CD14-positive monocyte (primary cell): ENCODE measurements around the gene AHSG. TPM values are rescaled to one million over a fixed set of nuclear protein-coding genes. Genes with fewer than 3 reads are reported as not detected.

ENCODE experiments used
- DNase-seq, 3 donors: peaks; one replicate each; pipeline ENCODE4 v3.0.0-alpha.2; 2011 to 2022
- H2AFZ ChIP-seq: 2 replicates; pipeline ENCODE4 v1.6.0; 2012; ENCODE audit warnings: mild to moderate bottlenecking, low read depth, low read length, inconsistent platforms; ENCODE audit not compliant: insufficient read depth, poor library complexity, severe bottlenecking
- H3K27ac ChIP-seq, 2 donors: 1 replicate in 1 of 2; 2 replicates in 1 of 2; pipeline ENCODE4 v1.5.1; 2012 to 2013; ENCODE audit warnings: low read length in 2 of 2, control low read depth in 1 of 2, inconsistent platforms in 1 of 2, low read depth in 1 of 2, mild to moderate bottlenecking in 1 of 2
- H3K27me3 ChIP-seq, 2 donors: one replicate each; pipeline versions ENCODE4 v1.6.0 to v1.6.1; 2011 to 2013; ENCODE audit warnings: low read length in 2 of 2; ENCODE audit not compliant: control insufficient read depth in 2 of 2, insufficient read depth in 2 of 2
- H3K36me3 ChIP-seq, 2 donors: replicated peaks in 1 of 2; 1 replicate in 1 of 2; 2 replicates in 1 of 2; pipeline versions ENCODE4 v1.5.1 to v1.6.1; 2012 to 2013; ENCODE audit warnings: low read length in 2 of 2, control low read depth in 1 of 2, inconsistent platforms in 1 of 2, mild to moderate bottlenecking in 1 of 2; ENCODE audit not compliant: insufficient read depth in 2 of 2, control insufficient read depth in 1 of 2
- H3K4me1 ChIP-seq, 2 donors: 1 replicate in 1 of 2; 2 replicates in 1 of 2; pipeline versions ENCODE4 v1.5.1 to v1.6.1; 2012 to 2013; ENCODE audit warnings: low read length in 2 of 2, control low read depth in 1 of 2, inconsistent platforms in 1 of 2, mild to moderate bottlenecking in 1 of 2, moderate library complexity in 1 of 2; ENCODE audit not compliant: insufficient read depth in 2 of 2, control insufficient read depth in 1 of 2
- H3K4me2 ChIP-seq: replicated peaks from 2 replicates; pipeline ENCODE3; 2012; ENCODE audit warnings: low read length, moderate library complexity, mild to moderate bottlenecking; ENCODE audit not compliant: poor library complexity, severe bottlenecking; ENCODE audit errors: extremely low read depth
- H3K4me3 ChIP-seq, 3 experiments: fragments of 200-600 bp in 1 of 3; sonication (generic) in 1 of 3; replicated peaks in 1 of 3; 1 replicate in 2 of 3; 2 replicates in 1 of 3; pipeline ENCODE4 v1.5.1; 2011 to 2013; ENCODE audit warnings: low read length in 3 of 3, mild to moderate bottlenecking in 3 of 3, control low read depth in 2 of 3, low read depth in 2 of 3, inconsistent platforms in 1 of 3, moderate library complexity in 1 of 3
- H3K79me2 ChIP-seq: 2 replicates; pipeline ENCODE4 v1.6.0; 2012; ENCODE audit warnings: mild to moderate bottlenecking, control low read depth, inconsistent platforms, low read length, moderate library complexity; ENCODE audit not compliant: insufficient read depth
- H3K9ac ChIP-seq: 2 replicates; pipeline ENCODE4 v1.6.0; 2017; ENCODE audit warnings: low read length, mild to moderate bottlenecking; ENCODE audit not compliant: insufficient read depth, poor library complexity, severe bottlenecking
- H3K9me3 ChIP-seq, 2 donors: replicated peaks in 1 of 2; 1 replicate in 1 of 2; 2 replicates in 1 of 2; pipeline versions ENCODE4 v1.5.1 to v1.6.1; 2012 to 2013; ENCODE audit warnings: low read length in 2 of 2, control low read depth in 1 of 2; ENCODE audit not compliant: control insufficient read depth in 1 of 2, insufficient read depth in 1 of 2
- H4K20me1 ChIP-seq: 2 replicates; pipeline ENCODE4 v1.6.0; 2012; ENCODE audit warnings: mild to moderate bottlenecking, low read length, control low read depth, moderate library complexity; ENCODE audit not compliant: insufficient read depth
- H3K27ac Mint-ChIP-seq, 7 donors: one replicate each; pipeline ENCODE4 v1.8.0; 2020; ENCODE audit warnings: mild to moderate bottlenecking in 7 of 7, mixed read lengths in 7 of 7, moderate library complexity in 6 of 7, inconsistent platforms in 2 of 7
- H3K27me3 Mint-ChIP-seq, 3 donors: one replicate each; pipeline ENCODE4 v1.8.0; 2021 to 2022; ENCODE audit warnings: low read depth in 3 of 3, mild to moderate bottlenecking in 3 of 3, mixed read lengths in 3 of 3, moderate library complexity in 3 of 3, inconsistent platforms in 1 of 3
- H3K36me3 Mint-ChIP-seq, 2 donors: one replicate each; pipeline ENCODE4 v1.8.0; 2020; ENCODE audit warnings: mixed read lengths in 2 of 2, inconsistent platforms in 1 of 2, mild to moderate bottlenecking in 1 of 2
- H3K4me1 Mint-ChIP-seq: one replicate; pipeline ENCODE4 v1.8.0; 2020; ENCODE audit warnings: mild to moderate bottlenecking, mixed read lengths
- H3K4me3 Mint-ChIP-seq, 2 donors: one replicate each; pipeline ENCODE4 v1.8.0; 2020; ENCODE audit warnings: mild to moderate bottlenecking in 2 of 2, mixed read lengths in 2 of 2, moderate library complexity in 1 of 2
- H3K9me3 Mint-ChIP-seq, 7 donors: one replicate each; pipeline ENCODE4 v1.8.0; 2020 to 2022; ENCODE audit warnings: mixed read lengths in 7 of 7, mild to moderate bottlenecking in 6 of 7, moderate library complexity in 6 of 7, inconsistent platforms in 2 of 7
- CTCF ChIP-seq: fragments of 200-600 bp; IDR thresholded peaks from one replicate; pipeline ENCODE4 v1.8.0; 2022; ENCODE audit warnings: antibody characterized with exemption, mild to moderate bottlenecking
- WGBS: methylation state at CpG from one replicate; pipeline ENCODE4 v1.1.5; 2013; ENCODE audit warnings: missing lambda C conversion rate; ENCODE audit not compliant: insufficient coverage; 5-methylcytosine and 5-hydroxymethylcytosine counted together
- intact Hi-C, 2 donors: fragments of 100-400 bp; cut with micrococcal nuclease; formaldehyde crosslinking; loops; one replicate each; pipeline versions ENCODE4 v1.15.0 to v1.15.1; 2023
- polyA plus RNA-seq, 3 donors: library from polyadenylated mRNA; depleted of rRNA in 1 of 3; unstranded in 2 of 3; stranded (reverse) in 1 of 3; fragments of 300-500 nt in 2 of 3; fragments of >200 nt in 1 of 3; fragmentation: Illumina TruSeq in 2 of 3; gene quantifications; 1 replicate in 2 of 3; 2 replicates in 1 of 3; pipeline ENCODE4 v1.2.3, GENCODE V29; 2012 to 2021

AHSG gene
- polyA plus RNA-seq, 3 donors: not detected

DNA sequence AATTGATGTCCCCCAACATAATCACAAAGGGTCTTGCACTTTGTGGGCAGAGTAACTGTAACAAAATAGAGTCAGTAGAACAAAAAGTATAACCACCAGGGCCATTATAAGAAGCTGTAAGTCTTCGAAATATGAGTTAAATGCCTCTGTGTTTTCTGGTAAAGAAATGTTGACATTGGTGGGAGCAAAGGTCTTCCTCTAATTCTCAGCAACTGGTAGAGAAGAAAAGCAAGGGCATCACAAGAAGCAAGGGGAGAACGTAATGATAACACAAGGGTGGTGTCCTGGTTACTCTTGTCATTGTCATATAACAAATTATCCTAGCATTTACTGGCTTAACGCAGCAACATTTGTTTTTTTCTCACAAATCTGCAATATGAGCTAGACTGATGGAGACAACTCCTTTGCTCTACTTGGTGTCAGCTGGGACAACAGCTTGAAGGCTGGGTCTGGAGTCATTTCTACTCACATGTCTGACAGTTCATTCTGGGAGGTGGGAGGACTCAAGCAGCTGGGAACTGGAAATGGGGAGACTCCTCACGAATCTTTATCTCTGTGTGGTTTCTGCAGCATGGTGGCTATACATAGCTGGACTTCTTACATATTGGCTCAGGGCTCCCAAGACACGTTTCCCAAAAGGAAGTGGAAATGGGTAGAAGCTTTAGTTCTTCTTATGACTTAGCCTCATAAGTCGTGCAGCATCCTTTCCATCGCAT lies 22.1 kb upstream of the AHSG start:
- no peaks in the 10 kb centered on the region for H3K27me3 ChIP-seq
- Mint-ChIP-seq H3K27me3 (peaks cover 0 to 5% (median 0%) of the 10 kb centered on the region in 3 donors), H3K9me3 (no peaks in the 10 kb centered on the region), H3K4me1 (no peaks in the 10 kb centered on the region), H3K4me3 (no peak overlapping the region), H3K27ac (no peak overlapping the region), H3K36me3 (peaks cover 4 to 10% of the 10 kb centered on the region in 2 donors)
- H3K9ac ChIP-seq: no peak overlapping the region
- H3K27ac ChIP-seq: no peak overlapping the region
- no peak overlapping the region for H2AFZ ChIP-seq
- no peak for DNase-seq
- H3K4me3 ChIP-seq: no peak overlapping the region
- H3K36me3 ChIP-seq: peaks cover 2 to 7% of the 10 kb centered on the region in 2 donors
- no peaks in the 10 kb centered on the region for H3K79me2 ChIP-seq
- TF ChIP-seq CTCF: no peak
- no peaks in the 10 kb centered on the region for H4K20me1 ChIP-seq
- intact Hi-C loops: no loop called here
- WGBS: 100% methylated on average over 1 of the region's 7 CpGs
- no peaks in the 10 kb centered on the region for H3K9me3 ChIP-seq
- H3K4me2 ChIP-seq: no peak overlapping the region
- H3K4me1 ChIP-seq: no peaks in the 10 kb centered on the region

- H3K36me3 Mint-ChIP-seq: no peaks in the 10 kb centered on the region
- no peak for DNase-seq
- no peak overlapping the region for H3K4me3 ChIP-seq
- H3K4me2 ChIP-seq: no peak overlapping the region
- no peak overlapping the region for H3K27ac Mint-ChIP-seq
- no peak overlapping the region for H3K4me3 Mint-ChIP-seq
- no peak overlapping the region for H2AFZ ChIP-seq
- no peaks in the 10 kb centered on the region for H4K20me1 ChIP-seq
- H3K9ac ChIP-seq: no peak overlapping the region
- no peak for TF ChIP-seq CTCF
- H3K9me3 ChIP-seq: no peaks in the 10 kb centered on the region
- H3K27me3 Mint-ChIP-seq: peaks cover under 1 to 5% (median 3%) of the 10 kb centered on the region in 3 donors
- intact Hi-C loops: no loop called here
- no peaks in the 10 kb centered on the region for H3K79me2 ChIP-seq
- no CpG with 5 or more reads among the region's 4 CpGs for WGBS
- H3K9me3 Mint-ChIP-seq: no peaks in the 10 kb centered on the region
- no peaks in the 10 kb centered on the region for H3K36me3 ChIP-seq
- H3K27ac ChIP-seq: no peak overlapping the region
- H3K4me1 Mint-ChIP-seq: peaks cover 3% of the 10 kb centered on the region
- no peaks in the 10 kb centered on the region for H3K4me1 ChIP-seq
- H3K27me3 ChIP-seq: no peaks in the 10 kb centered on the region
These were observed 20.2 kb upstream of the AHSG start for GRCh38 chr3:186592682-186593081.
